Muscle of back (tissue), 10 donors: Measurements from ENCODE around the gene AK2. TPM values are rescaled to one million over a fixed set of nuclear protein-coding genes. Genes with fewer than 3 reads are reported as not detected.

ENCODE experiments used
- polyA plus RNA-seq, 10 donors: library from polyadenylated mRNA; unstranded; fragments of 120-200 nt; gene quantifications; one replicate each; pipeline ENCODE4 v1.2.1, GENCODE V29; 2013; ENCODE audit not compliant: insufficient read length in 10 of 10

The AK2 gene
- polyA plus RNA-seq, 10 donors: 101 to 150 (median 118) TPM

Other genes starting within 250 kb of the AK2 start
- 10 to 100 TPM; 35.6 to 57.0 (median 45.0) TPM for gene YARS1, start 219.5 kb downstream of the AK2 start, polyA plus RNA-seq
- 10 to 100 TPM; 16.9 to 38.8 (median 24.4) TPM for gene S100PBP, start 219.2 kb downstream of the AK2 start, polyA plus RNA-seq
- gene FNDC5, start 166.0 kb downstream of the AK2 start, polyA plus RNA-seq: 100 to 1,000 TPM; 161 to 210 (median 176) TPM
- gene HPCA, start 150.4 kb downstream of the AK2 start, polyA plus RNA-seq: 1 to 10 TPM in 1 of 10 donors, under 1 TPM in 9; 0.13 to 1.2 (median 0.21) TPM
- gene TMEM54, start 135.5 kb downstream of the AK2 start, polyA plus RNA-seq: 10 to 100 TPM in 1 of 10 donors, 1 to 10 TPM in 9; 4.5 to 15.7 (median 7.2) TPM
- 10 to 100 TPM in 2 of 10 donors, 1 to 10 TPM in 8; 7.3 to 10.6 (median 8.6) TPM for gene RNF19B, start 72.1 kb downstream of the AK2 start, polyA plus RNA-seq
- gene AZIN2, start 44.3 kb upstream of the AK2 start, polyA plus RNA-seq: 1 to 10 TPM; 3.7 to 7.2 (median 5.0) TPM
- gene TRIM62, start 145.2 kb upstream of the AK2 start, polyA plus RNA-seq: 1 to 10 TPM; 5.0 to 7.6 (median 5.9) TPM
- 10 to 100 TPM; 27.6 to 40.1 (median 31.9) TPM for gene ZNF362, start 219.6 kb upstream of the AK2 start, polyA plus RNA-seq